Testis (tissue), 2 donors: Measurements from ENCODE around the gene PGD.

Experiments used
- POLR2A ChIP-seq: fragments of 450-650 bp; IDR thresholded peaks from one replicate; pipeline ENCODE4 v1.6.1; 2017; ENCODE audit warnings: antibody characterized with exemption, mild to moderate bottlenecking, moderate library complexity
- TF ChIP-seq, protein P1 (sequence below), 3 experiments: fragments of 450-650 bp in 2 of 3; fragments of 200-600 bp in 1 of 3; sonication (generic) in 1 of 3; IDR thresholded peaks; one replicate each; pipeline ENCODE4 v1.5.1; 2016 to 2019; ENCODE audit warnings: antibody characterized with exemption in 3 of 3, mild to moderate bottlenecking in 2 of 3, moderate library complexity in 1 of 3

DNA sequence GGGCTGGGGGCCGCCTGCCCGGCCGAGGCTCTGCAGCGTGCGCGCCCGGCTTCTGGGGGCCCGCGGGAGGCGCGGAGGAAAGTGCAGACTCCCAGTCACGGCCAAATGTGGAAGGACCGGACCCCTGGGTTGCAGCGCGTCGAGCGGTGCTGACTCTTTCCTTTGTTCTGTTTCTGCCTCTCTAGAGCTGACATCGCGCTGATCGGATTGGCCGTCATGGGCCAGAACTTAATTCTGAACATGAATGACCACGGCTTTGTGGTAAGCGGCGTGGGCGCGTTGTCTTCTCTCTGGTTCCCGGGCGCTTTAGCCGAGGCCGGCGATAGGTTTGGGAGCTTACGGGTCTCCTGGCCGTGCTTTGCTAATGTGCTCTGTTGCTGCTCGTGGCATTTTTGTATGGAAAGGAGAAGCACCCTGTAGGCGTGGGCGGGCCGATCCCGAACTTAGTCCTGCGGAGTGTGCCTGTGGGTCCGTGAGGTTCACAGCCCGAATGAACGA, 629 bp downstream of the PGD start:
- TF ChIP-seq, protein P1, sequence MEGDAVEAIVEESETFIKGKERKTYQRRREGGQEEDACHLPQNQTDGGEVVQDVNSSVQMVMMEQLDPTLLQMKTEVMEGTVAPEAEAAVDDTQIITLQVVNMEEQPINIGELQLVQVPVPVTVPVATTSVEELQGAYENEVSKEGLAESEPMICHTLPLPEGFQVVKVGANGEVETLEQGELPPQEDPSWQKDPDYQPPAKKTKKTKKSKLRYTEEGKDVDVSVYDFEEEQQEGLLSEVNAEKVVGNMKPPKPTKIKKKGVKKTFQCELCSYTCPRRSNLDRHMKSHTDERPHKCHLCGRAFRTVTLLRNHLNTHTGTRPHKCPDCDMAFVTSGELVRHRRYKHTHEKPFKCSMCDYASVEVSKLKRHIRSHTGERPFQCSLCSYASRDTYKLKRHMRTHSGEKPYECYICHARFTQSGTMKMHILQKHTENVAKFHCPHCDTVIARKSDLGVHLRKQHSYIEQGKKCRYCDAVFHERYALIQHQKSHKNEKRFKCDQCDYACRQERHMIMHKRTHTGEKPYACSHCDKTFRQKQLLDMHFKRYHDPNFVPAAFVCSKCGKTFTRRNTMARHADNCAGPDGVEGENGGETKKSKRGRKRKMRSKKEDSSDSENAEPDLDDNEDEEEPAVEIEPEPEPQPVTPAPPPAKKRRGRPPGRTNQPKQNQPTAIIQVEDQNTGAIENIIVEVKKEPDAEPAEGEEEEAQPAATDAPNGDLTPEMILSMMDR (IDR thresholded peaks at IDR 0.05): no peak
- no peak for TF ChIP-seq POLR2A
